OCI-LY1 (cell line): ENCODE results near the gene MARCHF9.

Experiments
- H2AFZ ChIP-seq: fragments of 200-600 bp; sonication (generic), shearing (Covaris generic); 2 replicates; pipeline ENCODE4 v1.6.0; 2014; ENCODE audit warnings: antibody characterized with exemption, mild to moderate bottlenecking, low read length
- H3F3A ChIP-seq: fragments of 200-600 bp; sonication (generic), shearing (Covaris generic); 2 replicates; pipeline ENCODE4 v1.6.0; 2014; ENCODE audit warnings: mild to moderate bottlenecking, antibody characterized with exemption, low read length, moderate library complexity; ENCODE audit not compliant: insufficient read depth
- H3K27ac ChIP-seq: fragments of 200-600 bp; sonication (generic); 2 replicates; pipeline ENCODE4 v1.5.1; 2014; ENCODE audit warnings: low read length, mixed run types, mild to moderate bottlenecking, low read depth; ENCODE audit not compliant: poor library complexity, severe bottlenecking
- H3K27me3 ChIP-seq: fragments of 200-600 bp; sonication (generic); 2 replicates; pipeline ENCODE4 v1.6.0; 2014; ENCODE audit warnings: antibody characterized with exemption, mild to moderate bottlenecking, low read length, moderate library complexity; ENCODE audit not compliant: insufficient read depth
- H3K36me3 ChIP-seq: fragments of 200-600 bp; sonication (generic); 2 replicates; pipeline ENCODE4 v1.6.1; 2014; ENCODE audit warnings: mild to moderate bottlenecking, antibody characterized with exemption, low read length, moderate library complexity, mixed read lengths; ENCODE audit not compliant: insufficient read depth
- H3K4me1 ChIP-seq: fragments of 200-600 bp; sonication (generic); 2 replicates; pipeline ENCODE4 v1.5.1; 2014; ENCODE audit warnings: mild to moderate bottlenecking, low read length, moderate library complexity; ENCODE audit not compliant: insufficient read depth, severe bottlenecking
- H3K4me2 ChIP-seq: fragments of 200-600 bp; sonication (generic), shearing (Covaris generic); 2 replicates; pipeline ENCODE4 v1.6.1; 2014; ENCODE audit warnings: low read length
- H3K4me3 ChIP-seq: fragments of 200-600 bp; sonication (generic); 2 replicates; pipeline ENCODE4 v1.5.1; 2014; ENCODE audit warnings: low read length, low read depth, mild to moderate bottlenecking, mixed read lengths; ENCODE audit not compliant: poor library complexity, severe bottlenecking
- H3K79me2 ChIP-seq: fragments of 200-600 bp; shearing (Covaris generic); 2 replicates; pipeline ENCODE4 v1.6.1; 2016; ENCODE audit warnings: mixed run types, low read length, mixed read lengths; ENCODE audit not compliant: insufficient read depth
- H3K9ac ChIP-seq: fragments of 200-600 bp; sonication (generic), shearing (Covaris generic); 2 replicates; pipeline ENCODE4 v1.6.1; 2014; ENCODE audit warnings: mild to moderate bottlenecking, low read length, mixed read lengths
- H3K9me2 ChIP-seq: fragments of 200-600 bp; sonication (generic), shearing (Covaris generic); 2 replicates; pipeline ENCODE4 v1.6.1; 2014; ENCODE audit warnings: low read depth, mild to moderate bottlenecking, low read length, mixed read lengths
- H3K9me3 ChIP-seq: fragments of 200-600 bp; shearing (Covaris generic); 2 replicates; pipeline ENCODE4 v1.6.1; 2014; ENCODE audit warnings: low read length, mixed read lengths
- H4K20me1 ChIP-seq: fragments of 200-600 bp; sonication (generic), shearing (Covaris generic); 2 replicates; pipeline ENCODE4 v1.6.0; 2016; ENCODE audit warnings: mild to moderate bottlenecking, low read length; ENCODE audit not compliant: insufficient read depth
- CTCF ChIP-seq: fragments of 200-600 bp; sonication (generic), shearing (Covaris generic); IDR thresholded peaks from 2 replicates; pipeline ENCODE4 v1.5.1; 2017; ENCODE audit warnings: mild to moderate bottlenecking, antibody characterized with exemption, low read length, moderate library complexity, mixed read lengths
- EZH2 ChIP-seq: fragments of 200-600 bp; sonication (generic), shearing (Covaris generic); IDR thresholded peaks from 2 replicates; pipeline ENCODE4 v1.8.0; 2017; ENCODE audit warnings: borderline replicate concordance, mixed run types, mild to moderate bottlenecking, antibody characterized with exemption, low read length, moderate library complexity, mixed read lengths

The MARCHF9 gene

GRCh38 chr12:57807285-57807684, 52.4 kb downstream of the MARCHF9 start:
- Histone ChIP-seq H3K4me2 (no peak overlapping the region), H3F3A (no peaks in the 10 kb centered on the region), H3K79me2 (no peaks in the 10 kb centered on the region), H3K27me3 (no peaks in the 10 kb centered on the region), H2AFZ (no peak overlapping the region), H3K4me1 (no peaks in the 10 kb centered on the region), H3K36me3 (no peaks in the 10 kb centered on the region), H3K27ac (no peak overlapping the region), H3K9me2 (no peaks in the 10 kb centered on the region), H3K4me3 (no peak overlapping the region), H4K20me1 (no peaks in the 10 kb centered on the region), H3K9ac (no peak overlapping the region), H3K9me3 (no peaks in the 10 kb centered on the region)
- TF ChIP-seq CTCF (no peak), EZH2 (no peak)

- Histone ChIP-seq H3K4me2 (no peak overlapping the region), H3K4me3 (no peak overlapping the region), H3K36me3 (no peaks in the 10 kb centered on the region), H3K9me2 (no peaks in the 10 kb centered on the region), H3K79me2 (no peaks in the 10 kb centered on the region), H3K9me3 (no peaks in the 10 kb centered on the region), H3K27me3 (no peaks in the 10 kb centered on the region), H3K9ac (no peak overlapping the region), H2AFZ (no peak overlapping the region), H4K20me1 (no peaks in the 10 kb centered on the region), H3K27ac (no peak overlapping the region), H3F3A (no peaks in the 10 kb centered on the region), H3K4me1 (no peaks in the 10 kb centered on the region)
- TF ChIP-seq CTCF, result no peak
- TF ChIP-seq EZH2, result no peak
These were observed 53.4 kb downstream of the MARCHF9 start for GRCh38 chr12:57808351-57808750.

- H3K4me3 ChIP-seq, result no peak overlapping the region
- no peak for TF ChIP-seq EZH2
- no peak for TF ChIP-seq CTCF
- H4K20me1 ChIP-seq, result no peaks in the 10 kb centered on the region
- no peaks in the 10 kb centered on the region for H3K9me2 ChIP-seq
- no peak overlapping the region for H3K9ac ChIP-seq
- no peak overlapping the region for H3K4me2 ChIP-seq
- H2AFZ ChIP-seq, result no peak overlapping the region
- H3K9me3 ChIP-seq, result no peaks in the 10 kb centered on the region
- H3F3A ChIP-seq, result no peaks in the 10 kb centered on the region
- H3K27ac ChIP-seq, result no peak overlapping the region
- no peaks in the 10 kb centered on the region for H3K4me1 ChIP-seq
- no peaks in the 10 kb centered on the region for H3K27me3 ChIP-seq
- no peaks in the 10 kb centered on the region for H3K36me3 ChIP-seq
- no peaks in the 10 kb centered on the region for H3K79me2 ChIP-seq
These were observed 54.5 kb downstream of the MARCHF9 start for GRCh38 chr12:57809425-57809824.
